Transverse colon (tissue), 4 donors: ENCODE measurements around the gene DAZAP2.

ENCODE experiments used
- CTCF ChIP-seq, 5 experiments: fragments of 200-600 bp in 3 of 5; fragments of 450-650 bp in 2 of 5; sonication (generic) in 3 of 5; IDR thresholded peaks; 1 replicate in 2 of 5; 2 replicates in 3 of 5; pipeline ENCODE4 v1.5.1; 2016 to 2017; ENCODE audit warnings: antibody characterized with exemption in 5 of 5, inconsistent platforms in 3 of 5, mild to moderate bottlenecking in 2 of 5, moderate library complexity in 1 of 5
- EP300 ChIP-seq: sonication (generic); formaldehyde crosslinking; IDR thresholded peaks from one replicate; pipeline ENCODE4 v1.6.1; 2017; ENCODE audit warnings: antibody characterized with exemption, low read depth
- POLR2A ChIP-seq: fragments of 450-650 bp; IDR thresholded peaks from one replicate; pipeline ENCODE4 v1.6.1; 2016; ENCODE audit warnings: antibody characterized with exemption, mild to moderate bottlenecking, moderate library complexity
- POLR2AphosphoS5 ChIP-seq, 3 donors: sonication (generic); formaldehyde crosslinking; IDR thresholded peaks; one replicate each; pipeline ENCODE4 v1.6.1; 2016; ENCODE audit warnings: antibody characterized with exemption in 3 of 3

- TF ChIP-seq CTCF (IDR thresholded peaks at IDR 0.05) (no peak), POLR2AphosphoS5 (IDR thresholded peaks at IDR 0.05) (no peak), POLR2A (no peak), EP300 (no peak)
Measured at GRCh38 chr12:51198568-51199365, 39.9 kb upstream of the DAZAP2 start.
